ENCODE data around the gene GRN.

GRN gene

GRCh38 chr17:44333371-44333770, 11.7 kb upstream of the GRN start:
- Histone ChIP-seq H3K4me3 (ENCODE audit: low read depth, low read length) (no peak overlapping the region), H3K79me2 (ENCODE audit: control insufficient read depth, insufficient read depth, low read length, poor library complexity) (no peaks in the 10 kb centered on the region), H3K36me3 (ENCODE audit: control insufficient read depth in 1 of 2, insufficient read depth in 2 of 2, low read length in 2 of 2) (no peaks in the 10 kb centered on the region), H3K9me3 (ENCODE audit: insufficient read depth, low read depth, low read length) (no peaks in the 10 kb centered on the region), H4K12ac (ENCODE audit: low read depth, low read length) (no peak overlapping the region), H3K14ac (ENCODE audit: low read length) (no peak overlapping the region), H4K8ac (ENCODE audit: low read depth, low read length) (no peak overlapping the region), H2AFZ (ENCODE audit: insufficient read depth, low read length, poor library complexity) (no peak overlapping the region), H3K4me1 (ENCODE audit: control insufficient read depth in 1 of 2, insufficient read depth in 2 of 2, low read length in 2 of 2) (no peaks in the 10 kb centered on the region), H3K23ac (ENCODE audit: low read length) (no peak overlapping the region), H3K4me2 (ENCODE audit: low read length) (no peak overlapping the region), H3K18ac (ENCODE audit: low read length) (no peak overlapping the region), H3K4ac (ENCODE audit: low read depth, low read length) (no peak overlapping the region), H2BK12ac (ENCODE audit: low read length) (no peak overlapping the region), H3K27ac (ENCODE audit: low read depth, low read length) (no peak overlapping the region), H2BK5ac (ENCODE audit: low read depth, low read length, poor library complexity) (no peak overlapping the region), H2BK120ac (ENCODE audit: insufficient read depth, low read length, poor library complexity) (no peak overlapping the region), H3K27me3 (ENCODE audit: insufficient read depth, low read length) (no peaks in the 10 kb centered on the region), H4K91ac (ENCODE audit: low read depth, low read length) (no peak overlapping the region), H3K79me1 (ENCODE audit: low read length) (no peaks in the 10 kb centered on the region), H2AK5ac (ENCODE audit: low read length) (no peak overlapping the region), H3K9ac (ENCODE audit: low read length) (no peak overlapping the region)
- no CpG with 5 or more reads among the region's 5 CpGs for WGBS (ENCODE audit: extremely low coverage, insufficient coverage, insufficient read length)
- no peak for DNase-seq

DNA sequence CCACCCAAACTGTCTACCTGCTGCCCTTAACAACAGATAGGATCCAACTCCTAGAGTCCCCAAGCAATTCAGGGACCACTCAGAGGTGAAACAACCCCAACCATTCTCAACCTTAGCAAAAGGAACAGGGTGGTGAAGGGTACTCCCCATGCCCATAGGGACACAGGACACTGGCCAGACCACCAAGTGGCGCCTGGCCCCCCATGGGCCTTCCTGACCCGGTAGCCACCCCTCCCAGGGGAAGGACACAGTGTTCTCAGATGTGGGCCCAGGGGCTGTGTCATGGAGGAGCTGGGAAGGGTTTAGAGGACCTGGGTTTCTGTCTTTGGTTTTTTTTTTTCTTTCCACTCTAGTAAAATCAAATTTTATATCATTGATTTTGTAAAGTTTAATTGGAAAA, 10.8 kb upstream of the GRN start:
- WGBS (ENCODE audit: extremely low coverage, insufficient coverage, insufficient read length) = no CpG with 5 or more reads among the region's 2 CpGs
- H4K12ac ChIP-seq (ENCODE audit: low read depth, low read length) = no peak overlapping the region

DNA sequence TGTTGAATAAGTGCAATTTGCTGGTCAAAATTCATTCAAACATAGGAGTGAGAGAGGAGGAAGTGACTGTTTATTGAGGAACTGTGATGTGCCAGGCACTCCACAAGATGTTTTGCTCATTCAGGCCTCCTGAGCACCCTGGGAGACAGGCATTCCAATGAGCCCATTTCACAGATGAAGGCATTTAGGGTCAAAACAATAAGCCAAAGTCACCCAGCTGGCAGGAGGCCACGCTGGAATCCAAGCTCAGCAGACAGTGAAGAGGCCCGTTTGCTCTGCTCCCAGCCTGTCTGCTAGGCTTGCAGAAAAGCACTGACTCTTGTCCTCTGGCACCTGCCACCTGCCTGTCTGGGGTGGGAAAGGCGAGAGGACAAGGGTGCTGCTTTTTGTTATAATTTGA, 10.4 kb upstream of the GRN start:
- no peak overlapping the region for H2BK120ac ChIP-seq (ENCODE audit: insufficient read depth, low read length, poor library complexity)
- no peak overlapping the region for H4K91ac ChIP-seq (ENCODE audit: low read depth, low read length)
- H2AFZ ChIP-seq (ENCODE audit: insufficient read depth, low read length, poor library complexity) = no peak overlapping the region

More for the DNA sequence above, 10.8 kb upstream of the GRN start:
- Histone ChIP-seq H4K91ac (ENCODE audit: low read depth, low read length) (no peak overlapping the region), H3K4me2 (ENCODE audit: low read length) (no peak overlapping the region), H3K4ac (ENCODE audit: low read depth, low read length) (no peak overlapping the region), H3K4me1 (ENCODE audit: control insufficient read depth in 1 of 2, insufficient read depth in 2 of 2, low read length in 2 of 2) (no peaks in the 10 kb centered on the region), H3K18ac (ENCODE audit: low read length) (no peak overlapping the region), H3K9me3 (ENCODE audit: insufficient read depth, low read depth, low read length) (no peaks in the 10 kb centered on the region), H2AFZ (ENCODE audit: insufficient read depth, low read length, poor library complexity) (no peak overlapping the region), H3K14ac (ENCODE audit: low read length) (no peak overlapping the region), H2BK120ac (ENCODE audit: insufficient read depth, low read length, poor library complexity) (no peak overlapping the region), H3K4me3 (ENCODE audit: low read depth, low read length) (no peak overlapping the region), H3K36me3 (ENCODE audit: control insufficient read depth in 1 of 2, insufficient read depth in 2 of 2, low read length in 2 of 2) (no peaks in the 10 kb centered on the region), H3K27me3 (ENCODE audit: insufficient read depth, low read length) (no peaks in the 10 kb centered on the region), H3K23ac (ENCODE audit: low read length) (no peak overlapping the region), H2AK5ac (ENCODE audit: low read length) (no peak overlapping the region), H3K27ac (ENCODE audit: low read depth, low read length) (no peak overlapping the region), H4K8ac (ENCODE audit: low read depth, low read length) (no peak overlapping the region), H3K79me2 (ENCODE audit: control insufficient read depth, insufficient read depth, low read length, poor library complexity) (no peaks in the 10 kb centered on the region), H3K9ac (ENCODE audit: low read length) (no peak overlapping the region), H2BK5ac (ENCODE audit: low read depth, low read length, poor library complexity) (no peak overlapping the region), H3K79me1 (ENCODE audit: low read length) (no peaks in the 10 kb centered on the region), H2BK12ac (ENCODE audit: low read length) (no peak overlapping the region)
- no peak for DNase-seq

GRCh38 chr17:44335564-44335963, 9.5 kb upstream of the GRN start:
- no peak overlapping the region for H3K14ac ChIP-seq (ENCODE audit: low read length)
- H2BK120ac ChIP-seq (ENCODE audit: insufficient read depth, low read length, poor library complexity) = no peak overlapping the region
- H2BK12ac ChIP-seq (ENCODE audit: low read length) = no peak overlapping the region
- no peaks in the 10 kb centered on the region for H3K79me2 ChIP-seq (ENCODE audit: control insufficient read depth, insufficient read depth, low read length, poor library complexity)
- H3K27me3 ChIP-seq (ENCODE audit: insufficient read depth, low read length) = no peaks in the 10 kb centered on the region
- no peak for DNase-seq
- no peak overlapping the region for H4K12ac ChIP-seq (ENCODE audit: low read depth, low read length)
- H2BK5ac ChIP-seq (ENCODE audit: low read depth, low read length, poor library complexity) = no peak overlapping the region
- no peak overlapping the region for H3K4me2 ChIP-seq (ENCODE audit: low read length)
- no peaks in the 10 kb centered on the region for H3K79me1 ChIP-seq (ENCODE audit: low read length)
- H3K9me3 ChIP-seq (ENCODE audit: insufficient read depth, low read depth, low read length) = no peaks in the 10 kb centered on the region
- no peak overlapping the region for H3K4ac ChIP-seq (ENCODE audit: low read depth, low read length)
- no peak overlapping the region for H4K8ac ChIP-seq (ENCODE audit: low read depth, low read length)
- H3K36me3 ChIP-seq (ENCODE audit: control insufficient read depth in 1 of 2, insufficient read depth in 2 of 2, low read length in 2 of 2) = no peaks in the 10 kb centered on the region
- no peak overlapping the region for H2AK5ac ChIP-seq (ENCODE audit: low read length)
- no peak overlapping the region for H3K18ac ChIP-seq (ENCODE audit: low read length)
- H3K4me1 ChIP-seq (ENCODE audit: control insufficient read depth in 1 of 2, insufficient read depth in 2 of 2, low read length in 2 of 2) = no peaks in the 10 kb centered on the region
- no peak overlapping the region for H2AFZ ChIP-seq (ENCODE audit: insufficient read depth, low read length, poor library complexity)
- WGBS (ENCODE audit: extremely low coverage, insufficient coverage, insufficient read length) = no CpG with 5 or more reads among the region's 3 CpGs
- no peak overlapping the region for H3K4me3 ChIP-seq (ENCODE audit: low read depth, low read length)
- H3K27ac ChIP-seq (ENCODE audit: low read depth, low read length) = no peak overlapping the region
- H3K9ac ChIP-seq (ENCODE audit: low read length) = no peak overlapping the region
- H3K23ac ChIP-seq (ENCODE audit: low read length) = no peak overlapping the region
- no peak overlapping the region for H4K91ac ChIP-seq (ENCODE audit: low read depth, low read length)

More for the DNA sequence above, 10.4 kb upstream of the GRN start:
- Histone ChIP-seq H3K4me1 (ENCODE audit: control insufficient read depth in 1 of 2, insufficient read depth in 2 of 2, low read length in 2 of 2) (no peaks in the 10 kb centered on the region), H2BK12ac (ENCODE audit: low read length) (no peak overlapping the region), H2AK5ac (ENCODE audit: low read length) (no peak overlapping the region), H3K4me3 (ENCODE audit: low read depth, low read length) (no peak overlapping the region), H4K12ac (ENCODE audit: low read depth, low read length) (no peak overlapping the region), H3K36me3 (ENCODE audit: control insufficient read depth in 1 of 2, insufficient read depth in 2 of 2, low read length in 2 of 2) (no peaks in the 10 kb centered on the region), H3K9me3 (ENCODE audit: insufficient read depth, low read depth, low read length) (no peaks in the 10 kb centered on the region), H4K8ac (ENCODE audit: low read depth, low read length) (no peak overlapping the region), H3K79me1 (ENCODE audit: low read length) (no peaks in the 10 kb centered on the region), H3K4me2 (ENCODE audit: low read length) (no peak overlapping the region), H3K27me3 (ENCODE audit: insufficient read depth, low read length) (no peaks in the 10 kb centered on the region), H3K27ac (ENCODE audit: low read depth, low read length) (no peak overlapping the region), H3K18ac (ENCODE audit: low read length) (no peak overlapping the region), H3K79me2 (ENCODE audit: control insufficient read depth, insufficient read depth, low read length, poor library complexity) (no peaks in the 10 kb centered on the region), H3K23ac (ENCODE audit: low read length) (no peak overlapping the region), H2BK5ac (ENCODE audit: low read depth, low read length, poor library complexity) (no peak overlapping the region), H3K9ac (ENCODE audit: low read length) (no peak overlapping the region), H3K14ac (ENCODE audit: low read length) (no peak overlapping the region), H3K4ac (ENCODE audit: low read depth, low read length) (no peak overlapping the region)
- no peak for DNase-seq
- WGBS (ENCODE audit: extremely low coverage, insufficient coverage, insufficient read length) = no CpG with 5 or more reads among the region's 3 CpGs
